Right lobe of liver (tissue), 4 donors: ENCODE measurements around the gene AHI1.

ENCODE experiments used
- POLR2A ChIP-seq: fragments of 450-650 bp; IDR thresholded peaks from one replicate; pipeline ENCODE4 v1.6.1; 2017; ENCODE audit warnings: antibody characterized with exemption, mild to moderate bottlenecking
- TF ChIP-seq, protein P1 (sequence below), 4 donors: fragments of 200-600 bp in 3 of 4; fragments of 450-650 bp in 1 of 4; IDR thresholded peaks; one replicate each; pipeline versions ENCODE4 v1.5.1 to v1.8.0; 2016 to 2022; ENCODE audit warnings: antibody characterized with exemption in 4 of 4, mild to moderate bottlenecking in 2 of 4
- donor health status: DM: no; HTN: no; CAD: no.
- donor health status: DM: no; HTN: no; CAD: no.
- donor health status: DM: no; HTN: yes; CAD: no.

DNA sequence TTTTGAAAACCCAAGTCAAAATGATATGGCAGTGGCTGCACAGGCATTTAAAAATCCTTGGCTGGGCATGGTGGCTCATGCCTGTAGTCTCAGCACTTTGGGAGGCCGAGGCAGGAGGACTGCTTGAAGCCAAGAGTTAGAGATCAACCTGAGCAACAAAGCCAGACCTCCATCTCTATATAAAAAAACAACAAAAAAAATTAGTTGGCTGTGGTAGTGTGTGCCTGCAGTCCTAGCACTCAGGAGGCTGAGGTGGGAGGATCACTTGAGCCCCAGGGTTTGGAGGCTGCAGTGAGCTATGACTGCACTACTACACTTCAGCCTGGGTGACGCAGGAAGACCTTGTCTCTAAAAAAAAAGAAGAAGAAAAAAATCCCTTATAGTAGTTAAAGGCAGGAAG is 173.6 kb downstream of the AHI1 start:
- TF ChIP-seq, protein P1, sequence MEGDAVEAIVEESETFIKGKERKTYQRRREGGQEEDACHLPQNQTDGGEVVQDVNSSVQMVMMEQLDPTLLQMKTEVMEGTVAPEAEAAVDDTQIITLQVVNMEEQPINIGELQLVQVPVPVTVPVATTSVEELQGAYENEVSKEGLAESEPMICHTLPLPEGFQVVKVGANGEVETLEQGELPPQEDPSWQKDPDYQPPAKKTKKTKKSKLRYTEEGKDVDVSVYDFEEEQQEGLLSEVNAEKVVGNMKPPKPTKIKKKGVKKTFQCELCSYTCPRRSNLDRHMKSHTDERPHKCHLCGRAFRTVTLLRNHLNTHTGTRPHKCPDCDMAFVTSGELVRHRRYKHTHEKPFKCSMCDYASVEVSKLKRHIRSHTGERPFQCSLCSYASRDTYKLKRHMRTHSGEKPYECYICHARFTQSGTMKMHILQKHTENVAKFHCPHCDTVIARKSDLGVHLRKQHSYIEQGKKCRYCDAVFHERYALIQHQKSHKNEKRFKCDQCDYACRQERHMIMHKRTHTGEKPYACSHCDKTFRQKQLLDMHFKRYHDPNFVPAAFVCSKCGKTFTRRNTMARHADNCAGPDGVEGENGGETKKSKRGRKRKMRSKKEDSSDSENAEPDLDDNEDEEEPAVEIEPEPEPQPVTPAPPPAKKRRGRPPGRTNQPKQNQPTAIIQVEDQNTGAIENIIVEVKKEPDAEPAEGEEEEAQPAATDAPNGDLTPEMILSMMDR (IDR thresholded peaks at IDR 0.05): no peak
- no peak for TF ChIP-seq POLR2A
